CD14-positive monocyte (primary cell): ENCODE data around the gene KRIT1. TPM values are rescaled to one million over a fixed set of nuclear protein-coding genes. Genes with fewer than 3 reads are reported as not detected.
"Not testable (repeated sequence)": the region's sequence is repeated elsewhere in the genome, so short reads cannot be mapped to it uniquely, and the experiment has no call there.

ENCODE experiments used
- DNase-seq, 3 donors: peaks; one replicate each; pipeline ENCODE4 v3.0.0-alpha.2; 2011 to 2022
- H2AFZ ChIP-seq: 2 replicates; pipeline ENCODE4 v1.6.0; 2012; ENCODE audit warnings: mild to moderate bottlenecking, low read depth, low read length, inconsistent platforms; ENCODE audit not compliant: insufficient read depth, poor library complexity, severe bottlenecking
- H3K27ac ChIP-seq, 2 donors: 1 replicate in 1 of 2; 2 replicates in 1 of 2; pipeline ENCODE4 v1.5.1; 2012 to 2013; ENCODE audit warnings: low read length in 2 of 2, control low read depth in 1 of 2, inconsistent platforms in 1 of 2, low read depth in 1 of 2, mild to moderate bottlenecking in 1 of 2
- H3K27me3 ChIP-seq, 2 donors: one replicate each; pipeline versions ENCODE4 v1.6.0 to v1.6.1; 2011 to 2013; ENCODE audit warnings: low read length in 2 of 2; ENCODE audit not compliant: control insufficient read depth in 2 of 2, insufficient read depth in 2 of 2
- H3K36me3 ChIP-seq, 2 donors: replicated peaks in 1 of 2; 1 replicate in 1 of 2; 2 replicates in 1 of 2; pipeline versions ENCODE4 v1.5.1 to v1.6.1; 2012 to 2013; ENCODE audit warnings: low read length in 2 of 2, control low read depth in 1 of 2, inconsistent platforms in 1 of 2, mild to moderate bottlenecking in 1 of 2; ENCODE audit not compliant: insufficient read depth in 2 of 2, control insufficient read depth in 1 of 2
- H3K4me1 ChIP-seq, 2 donors: 1 replicate in 1 of 2; 2 replicates in 1 of 2; pipeline versions ENCODE4 v1.5.1 to v1.6.1; 2012 to 2013; ENCODE audit warnings: low read length in 2 of 2, control low read depth in 1 of 2, inconsistent platforms in 1 of 2, mild to moderate bottlenecking in 1 of 2, moderate library complexity in 1 of 2; ENCODE audit not compliant: insufficient read depth in 2 of 2, control insufficient read depth in 1 of 2
- H3K4me2 ChIP-seq: replicated peaks from 2 replicates; pipeline ENCODE3; 2012; ENCODE audit warnings: low read length, moderate library complexity, mild to moderate bottlenecking; ENCODE audit not compliant: poor library complexity, severe bottlenecking; ENCODE audit errors: extremely low read depth
- H3K4me3 ChIP-seq, 3 experiments: fragments of 200-600 bp in 1 of 3; sonication (generic) in 1 of 3; replicated peaks in 1 of 3; 1 replicate in 2 of 3; 2 replicates in 1 of 3; pipeline ENCODE4 v1.5.1; 2011 to 2013; ENCODE audit warnings: low read length in 3 of 3, mild to moderate bottlenecking in 3 of 3, control low read depth in 2 of 3, low read depth in 2 of 3, inconsistent platforms in 1 of 3, moderate library complexity in 1 of 3
- H3K79me2 ChIP-seq: 2 replicates; pipeline ENCODE4 v1.6.0; 2012; ENCODE audit warnings: mild to moderate bottlenecking, control low read depth, inconsistent platforms, low read length, moderate library complexity; ENCODE audit not compliant: insufficient read depth
- H3K9ac ChIP-seq: 2 replicates; pipeline ENCODE4 v1.6.0; 2017; ENCODE audit warnings: low read length, mild to moderate bottlenecking; ENCODE audit not compliant: insufficient read depth, poor library complexity, severe bottlenecking
- H3K9me3 ChIP-seq, 2 donors: replicated peaks in 1 of 2; 1 replicate in 1 of 2; 2 replicates in 1 of 2; pipeline versions ENCODE4 v1.5.1 to v1.6.1; 2012 to 2013; ENCODE audit warnings: low read length in 2 of 2, control low read depth in 1 of 2; ENCODE audit not compliant: control insufficient read depth in 1 of 2, insufficient read depth in 1 of 2
- H4K20me1 ChIP-seq: 2 replicates; pipeline ENCODE4 v1.6.0; 2012; ENCODE audit warnings: mild to moderate bottlenecking, low read length, control low read depth, moderate library complexity; ENCODE audit not compliant: insufficient read depth
- H3K27ac Mint-ChIP-seq, 7 donors: one replicate each; pipeline ENCODE4 v1.8.0; 2020; ENCODE audit warnings: mild to moderate bottlenecking in 7 of 7, mixed read lengths in 7 of 7, moderate library complexity in 6 of 7, inconsistent platforms in 2 of 7
- H3K27me3 Mint-ChIP-seq, 3 donors: one replicate each; pipeline ENCODE4 v1.8.0; 2021 to 2022; ENCODE audit warnings: low read depth in 3 of 3, mild to moderate bottlenecking in 3 of 3, mixed read lengths in 3 of 3, moderate library complexity in 3 of 3, inconsistent platforms in 1 of 3
- H3K36me3 Mint-ChIP-seq, 2 donors: one replicate each; pipeline ENCODE4 v1.8.0; 2020; ENCODE audit warnings: mixed read lengths in 2 of 2, inconsistent platforms in 1 of 2, mild to moderate bottlenecking in 1 of 2
- H3K4me1 Mint-ChIP-seq: one replicate; pipeline ENCODE4 v1.8.0; 2020; ENCODE audit warnings: mild to moderate bottlenecking, mixed read lengths
- H3K4me3 Mint-ChIP-seq, 2 donors: one replicate each; pipeline ENCODE4 v1.8.0; 2020; ENCODE audit warnings: mild to moderate bottlenecking in 2 of 2, mixed read lengths in 2 of 2, moderate library complexity in 1 of 2
- H3K9me3 Mint-ChIP-seq, 7 donors: one replicate each; pipeline ENCODE4 v1.8.0; 2020 to 2022; ENCODE audit warnings: mixed read lengths in 7 of 7, mild to moderate bottlenecking in 6 of 7, moderate library complexity in 6 of 7, inconsistent platforms in 2 of 7
- WGBS: methylation state at CpG from one replicate; pipeline ENCODE4 v1.1.5; 2013; ENCODE audit warnings: missing lambda C conversion rate; ENCODE audit not compliant: insufficient coverage; 5-methylcytosine and 5-hydroxymethylcytosine counted together
- intact Hi-C, 2 donors: fragments of 100-400 bp; cut with micrococcal nuclease; formaldehyde crosslinking; loops; one replicate each; pipeline versions ENCODE4 v1.15.0 to v1.15.1; 2023
- polyA plus RNA-seq, 3 donors: library from polyadenylated mRNA; depleted of rRNA in 1 of 3; unstranded in 2 of 3; stranded (reverse) in 1 of 3; fragments of 300-500 nt in 2 of 3; fragments of >200 nt in 1 of 3; fragmentation: Illumina TruSeq in 2 of 3; gene quantifications; 1 replicate in 2 of 3; 2 replicates in 1 of 3; pipeline ENCODE4 v1.2.3, GENCODE V29; 2012 to 2021
- TF ChIP-seq, protein P1 (sequence below): fragments of 200-600 bp; IDR thresholded peaks from one replicate; pipeline ENCODE4 v1.8.0; 2022; ENCODE audit warnings: antibody characterized with exemption, mild to moderate bottlenecking

The KRIT1 gene
- polyA plus RNA-seq, 3 donors = 4.7 to 28.8 (median 6.8) TPM

DNA sequence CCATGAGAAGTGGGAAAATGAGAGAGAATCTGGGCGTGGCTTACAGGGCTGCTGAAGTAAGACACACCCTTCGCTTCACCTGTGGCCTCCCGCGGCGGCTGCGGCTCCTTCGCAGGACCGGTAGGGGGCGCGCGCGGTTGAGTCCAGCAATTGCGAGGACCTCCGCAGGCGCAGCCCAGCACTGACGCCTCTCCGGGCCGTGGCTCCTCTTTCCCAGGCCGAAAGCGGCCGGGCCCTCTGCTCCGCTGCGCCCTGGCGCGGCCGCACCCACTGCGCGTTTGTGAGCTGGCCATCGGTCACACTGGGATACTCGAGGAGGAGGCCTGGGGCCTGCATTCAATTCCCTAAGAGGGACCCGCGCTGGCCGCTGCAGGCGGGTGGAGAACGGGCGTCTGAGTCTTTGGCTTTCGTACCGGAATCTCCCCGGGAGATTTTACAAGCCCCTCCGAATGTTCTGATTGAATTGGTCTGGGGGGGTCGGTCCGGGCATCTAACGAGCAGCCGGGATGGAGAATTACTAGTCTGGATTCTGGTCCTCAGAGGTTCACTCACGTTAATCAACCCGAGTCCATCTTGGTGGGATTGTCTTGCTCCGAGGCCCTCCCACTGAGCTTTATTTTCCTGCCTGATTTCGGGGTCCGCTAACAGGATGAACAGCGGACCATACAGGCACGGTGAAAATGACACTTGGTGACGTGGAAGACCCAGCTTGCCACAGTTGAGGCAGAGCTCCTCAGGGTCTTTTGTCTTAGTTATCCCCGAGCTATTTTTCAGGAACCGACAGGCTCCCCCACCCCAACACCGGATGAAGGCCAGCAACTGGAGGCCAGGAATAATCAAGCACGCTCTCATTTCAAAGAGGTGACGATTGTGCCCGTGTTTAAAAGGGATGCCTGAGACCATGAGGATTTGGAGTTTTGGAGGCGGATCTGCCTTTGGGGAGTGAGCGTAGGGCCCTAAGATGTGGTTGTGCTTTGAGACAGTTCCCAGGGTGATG lies 66.5 kb downstream of the KRIT1 start, which contains the start of gene LRRD1:
LRRD1 (minus strand) TSS at position 215 of the 997 bp plus-strand sequence. CDS start 13,940 bp downstream, outside the sequence.
- peak within 1 kb of the TSS; percentile 81 for H3K4me2 ChIP-seq
- DNase-seq = peak; percentile 71 to 80 (median 79)
- intact Hi-C loops = no loop called here
- H3K27ac ChIP-seq = no peak within 1 kb of the TSS
- Mint-ChIP-seq H3K36me3 (no peaks in the 10 kb centered on the region), H3K27ac (peak within 1 kb of the TSS in 1 of 7 donors; percentile 24), H3K4me1 (peaks cover 11% of the 10 kb centered on the region), H3K27me3 (peaks cover 17 to 23% (median 17%) of the 10 kb centered on the region in 3 donors), H3K4me3 (peak within 1 kb of the TSS; percentile 82 to 93), H3K9me3 (peaks cover under 1 to 8% (median 5%) of the 10 kb centered on the region in 7 donors)
- WGBS = 3% methylated on average over 54 of the region's 60 CpGs
- peak within 1 kb of the TSS; percentile 97 for H2AFZ ChIP-seq
- no peaks in the 10 kb centered on the region for H3K79me2 ChIP-seq
- TF ChIP-seq, protein P1, sequence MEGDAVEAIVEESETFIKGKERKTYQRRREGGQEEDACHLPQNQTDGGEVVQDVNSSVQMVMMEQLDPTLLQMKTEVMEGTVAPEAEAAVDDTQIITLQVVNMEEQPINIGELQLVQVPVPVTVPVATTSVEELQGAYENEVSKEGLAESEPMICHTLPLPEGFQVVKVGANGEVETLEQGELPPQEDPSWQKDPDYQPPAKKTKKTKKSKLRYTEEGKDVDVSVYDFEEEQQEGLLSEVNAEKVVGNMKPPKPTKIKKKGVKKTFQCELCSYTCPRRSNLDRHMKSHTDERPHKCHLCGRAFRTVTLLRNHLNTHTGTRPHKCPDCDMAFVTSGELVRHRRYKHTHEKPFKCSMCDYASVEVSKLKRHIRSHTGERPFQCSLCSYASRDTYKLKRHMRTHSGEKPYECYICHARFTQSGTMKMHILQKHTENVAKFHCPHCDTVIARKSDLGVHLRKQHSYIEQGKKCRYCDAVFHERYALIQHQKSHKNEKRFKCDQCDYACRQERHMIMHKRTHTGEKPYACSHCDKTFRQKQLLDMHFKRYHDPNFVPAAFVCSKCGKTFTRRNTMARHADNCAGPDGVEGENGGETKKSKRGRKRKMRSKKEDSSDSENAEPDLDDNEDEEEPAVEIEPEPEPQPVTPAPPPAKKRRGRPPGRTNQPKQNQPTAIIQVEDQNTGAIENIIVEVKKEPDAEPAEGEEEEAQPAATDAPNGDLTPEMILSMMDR = peak; percentile 99
- H3K36me3 ChIP-seq = no peaks in the 10 kb centered on the region
- no peaks in the 10 kb centered on the region for H3K9me3 ChIP-seq
- H3K9ac ChIP-seq = peak within 1 kb of the TSS; percentile 71
- peaks cover 0 to 15% of the 10 kb centered on the region in 2 donors for H3K27me3 ChIP-seq
- H3K4me3 ChIP-seq = peak within 1 kb of the TSS; percentile 39 to 76 (median 49)
- H3K4me1 ChIP-seq = peaks cover 8% of the 10 kb centered on the region in 2 donors
- H4K20me1 ChIP-seq = no peaks in the 10 kb centered on the region

DNA sequence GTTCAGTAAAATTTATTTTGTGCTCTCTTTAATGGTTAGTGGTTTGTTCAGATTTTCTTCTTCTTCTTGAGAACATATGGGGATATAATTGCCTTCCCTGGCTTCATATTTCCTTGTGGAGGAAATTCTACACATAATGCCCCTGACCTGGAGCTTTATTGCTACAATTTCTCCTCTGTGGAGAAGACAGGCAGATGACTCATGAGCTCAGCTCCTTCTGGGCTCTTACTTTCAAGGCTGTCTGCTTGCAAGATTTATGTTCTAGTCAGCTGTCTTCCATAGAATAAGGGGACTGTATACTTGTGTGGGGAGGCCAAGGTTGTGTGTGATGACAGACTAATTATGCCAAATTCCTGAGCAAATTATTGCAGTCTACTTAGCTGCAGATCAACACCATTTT lies 68.4 kb downstream of the KRIT1 start:
- Histone ChIP-seq H4K20me1 (no peaks in the 10 kb centered on the region), H3K9ac (no peak overlapping the region), H2AFZ (no peak overlapping the region), H3K27me3 (peaks cover 0 to 15% of the 10 kb centered on the region in 2 donors), H3K4me2 (no peak overlapping the region), H3K9me3 (no peaks in the 10 kb centered on the region), H3K27ac (no peak overlapping the region), H3K36me3 (no peaks in the 10 kb centered on the region), H3K4me1 (peaks cover 8% of the 10 kb centered on the region in 2 donors), H3K79me2 (no peaks in the 10 kb centered on the region), H3K4me3 (no peak overlapping the region)
- DNase-seq = no peak
- Mint-ChIP-seq H3K36me3 (no peaks in the 10 kb centered on the region), H3K27me3 (peaks cover 17 to 23% (median 19%) of the 10 kb centered on the region in 3 donors), H3K9me3 (peaks cover 0 to 3% (median 2%) of the 10 kb centered on the region in 7 donors), H3K27ac (no peak overlapping the region), H3K4me3 (no peak overlapping the region), H3K4me1 (peaks cover 11% of the 10 kb centered on the region)
- TF ChIP-seq, protein P1 = no peak
- intact Hi-C loops = no loop called here

DNA sequence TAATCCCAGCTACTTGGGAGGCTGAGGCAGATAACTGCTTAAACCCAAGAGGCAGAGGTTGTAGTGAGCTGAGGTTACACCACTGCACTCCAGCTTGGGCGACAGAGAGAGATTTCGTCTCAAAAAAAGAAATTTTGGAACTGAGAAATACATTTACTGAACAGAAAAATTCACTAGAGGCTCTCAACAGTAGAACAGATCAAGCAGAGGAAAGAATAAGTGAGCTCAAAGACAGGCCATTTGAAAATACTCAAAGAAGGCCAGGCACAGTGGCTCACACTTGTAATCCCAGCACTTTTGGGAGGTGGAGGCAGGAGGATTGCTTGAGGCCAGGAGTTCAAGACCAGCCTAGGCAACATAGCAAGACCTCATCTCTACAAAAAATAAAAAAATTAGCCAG lies 76.2 kb downstream of the KRIT1 start:
- H3K79me2 ChIP-seq, H4K20me1 ChIP-seq, H3K36me3 ChIP-seq, H2AFZ ChIP-seq, H3K9ac ChIP-seq, H3K9me3 Mint-ChIP-seq, H3K4me2 ChIP-seq, H3K4me1 Mint-ChIP-seq, H3K9me3 ChIP-seq, H3K36me3 Mint-ChIP-seq, H3K4me3 Mint-ChIP-seq, DNase-seq, H3K27ac Mint-ChIP-seq, H3K4me1 ChIP-seq, H3K27me3 Mint-ChIP-seq, H3K27me3 ChIP-seq, H3K4me3 ChIP-seq, H3K27ac ChIP-seq, intact Hi-C loops: not testable (repeated sequence)
- WGBS = no CpG with 5 or more reads among the region's 2 CpGs
